Measurements from ENCODE around the gene TSHZ2.

The TSHZ2 gene

DNA sequence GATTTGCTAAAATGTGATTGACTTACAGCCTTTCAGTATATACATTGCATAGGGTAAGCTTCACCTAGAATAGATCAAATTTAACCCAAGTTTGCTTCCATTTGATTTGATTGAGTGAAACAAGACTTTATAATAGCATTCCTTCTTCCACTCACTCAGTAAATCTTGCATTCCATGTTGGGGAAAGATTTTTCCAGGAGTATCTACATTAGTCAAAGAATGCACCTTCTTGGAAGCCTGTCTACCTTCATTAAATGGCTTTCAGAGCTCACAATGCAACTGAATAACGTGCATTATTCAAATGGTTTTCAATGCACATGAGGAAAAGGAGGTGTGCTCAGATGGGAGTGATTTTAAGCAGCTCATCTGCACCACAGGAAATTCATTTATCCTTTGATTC, 38.3 kb upstream of the TSHZ2 start:
- H3K4me3 ChIP-seq (replicated peaks in 1 of 2; ENCODE audit: low read depth in 2 of 2, low read length in 2 of 2) = no peak overlapping the region
- DNase-seq (ENCODE audit: low read depth in 2 of 2) = no peak
- TF ChIP-seq, protein P1, sequence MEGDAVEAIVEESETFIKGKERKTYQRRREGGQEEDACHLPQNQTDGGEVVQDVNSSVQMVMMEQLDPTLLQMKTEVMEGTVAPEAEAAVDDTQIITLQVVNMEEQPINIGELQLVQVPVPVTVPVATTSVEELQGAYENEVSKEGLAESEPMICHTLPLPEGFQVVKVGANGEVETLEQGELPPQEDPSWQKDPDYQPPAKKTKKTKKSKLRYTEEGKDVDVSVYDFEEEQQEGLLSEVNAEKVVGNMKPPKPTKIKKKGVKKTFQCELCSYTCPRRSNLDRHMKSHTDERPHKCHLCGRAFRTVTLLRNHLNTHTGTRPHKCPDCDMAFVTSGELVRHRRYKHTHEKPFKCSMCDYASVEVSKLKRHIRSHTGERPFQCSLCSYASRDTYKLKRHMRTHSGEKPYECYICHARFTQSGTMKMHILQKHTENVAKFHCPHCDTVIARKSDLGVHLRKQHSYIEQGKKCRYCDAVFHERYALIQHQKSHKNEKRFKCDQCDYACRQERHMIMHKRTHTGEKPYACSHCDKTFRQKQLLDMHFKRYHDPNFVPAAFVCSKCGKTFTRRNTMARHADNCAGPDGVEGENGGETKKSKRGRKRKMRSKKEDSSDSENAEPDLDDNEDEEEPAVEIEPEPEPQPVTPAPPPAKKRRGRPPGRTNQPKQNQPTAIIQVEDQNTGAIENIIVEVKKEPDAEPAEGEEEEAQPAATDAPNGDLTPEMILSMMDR (IDR thresholded peaks at IDR 0.05; ENCODE audit: low read depth, low read length) = no peak

DNA sequence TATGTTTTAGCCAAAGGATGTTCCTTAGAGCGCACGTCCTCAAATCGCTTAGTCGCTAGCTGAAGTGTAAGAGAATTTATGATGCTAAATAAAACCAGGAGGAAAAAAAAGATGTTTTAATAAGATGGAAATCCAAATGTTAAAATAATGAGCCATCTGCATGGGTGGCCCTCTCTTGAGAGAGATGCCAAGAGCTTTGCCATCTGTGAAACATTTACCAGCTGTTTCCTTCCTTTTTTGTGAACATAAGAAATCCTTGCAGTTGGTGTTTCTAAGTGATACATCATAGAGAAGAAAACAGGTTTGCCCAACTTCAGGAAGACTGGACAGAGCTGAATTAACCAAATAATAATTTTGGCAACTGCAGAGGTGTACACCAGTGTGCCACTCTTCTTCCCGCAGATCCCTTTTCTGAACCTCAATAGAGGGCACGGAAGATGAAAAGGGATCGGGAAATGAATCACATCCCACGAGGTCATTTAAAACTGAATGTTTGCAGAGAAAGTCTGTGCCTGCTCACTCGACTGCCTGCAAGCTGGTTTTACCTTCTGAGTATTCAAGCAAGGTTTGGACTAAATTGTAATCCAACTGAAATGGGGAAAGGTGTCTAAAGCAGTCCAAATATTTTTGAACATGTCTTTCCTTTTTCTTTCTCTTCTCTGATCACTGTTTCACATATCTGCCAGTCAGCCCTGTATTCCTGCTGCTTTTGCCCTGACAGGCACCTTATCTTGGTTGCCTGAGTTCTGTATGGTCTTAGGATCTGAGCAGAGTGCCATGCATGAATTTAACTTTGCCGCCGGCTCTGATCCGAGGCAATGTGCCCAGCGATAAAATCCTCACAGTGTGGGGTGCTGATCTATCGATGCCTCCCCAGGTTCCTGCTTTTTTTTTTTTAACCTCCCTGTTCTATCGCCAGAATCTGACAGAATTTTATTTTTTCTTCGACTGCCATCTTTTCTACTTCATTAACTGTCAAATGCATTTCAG, 35.5 kb upstream of the TSHZ2 start:
- H3K4me3 ChIP-seq (replicated peaks in 1 of 2; ENCODE audit: low read depth in 2 of 2, low read length in 2 of 2) = no peak overlapping the region
- TF ChIP-seq, protein P1 (IDR thresholded peaks at IDR 0.05; ENCODE audit: low read depth, low read length) = no peak
- DNase-seq (ENCODE audit: low read depth in 2 of 2) = no peak

DNA sequence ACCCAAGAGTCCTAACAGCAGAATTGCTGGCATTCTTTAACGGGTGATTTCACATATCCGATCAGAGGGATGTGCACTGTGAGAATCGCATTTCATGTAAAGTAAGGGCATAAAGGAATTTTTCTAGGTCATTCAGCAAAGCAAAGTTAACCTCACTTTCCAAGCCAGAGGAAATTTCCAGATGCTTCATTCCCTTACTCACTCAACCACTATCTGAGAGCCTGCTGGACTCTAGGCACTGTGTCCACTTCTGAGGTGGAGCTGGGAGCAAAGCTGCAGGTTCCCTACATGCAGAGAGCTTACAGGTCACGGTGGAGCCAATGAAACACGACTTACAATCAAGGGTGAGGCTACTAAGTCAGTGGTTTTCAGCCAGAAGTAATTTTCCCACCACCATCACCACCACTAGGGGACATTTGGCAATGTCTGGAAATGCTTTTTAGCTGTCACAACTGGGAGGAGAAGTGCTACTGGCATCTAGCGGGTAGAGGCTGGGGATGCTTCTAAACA, 34.5 kb upstream of the TSHZ2 start:
- DNase-seq (ENCODE audit: low read depth in 2 of 2) = no peak
- no peak overlapping the region for H3K4me3 ChIP-seq (replicated peaks in 1 of 2; ENCODE audit: low read depth in 2 of 2, low read length in 2 of 2)
- TF ChIP-seq, protein P1 (IDR thresholded peaks at IDR 0.05; ENCODE audit: low read depth, low read length) = no peak

DNA sequence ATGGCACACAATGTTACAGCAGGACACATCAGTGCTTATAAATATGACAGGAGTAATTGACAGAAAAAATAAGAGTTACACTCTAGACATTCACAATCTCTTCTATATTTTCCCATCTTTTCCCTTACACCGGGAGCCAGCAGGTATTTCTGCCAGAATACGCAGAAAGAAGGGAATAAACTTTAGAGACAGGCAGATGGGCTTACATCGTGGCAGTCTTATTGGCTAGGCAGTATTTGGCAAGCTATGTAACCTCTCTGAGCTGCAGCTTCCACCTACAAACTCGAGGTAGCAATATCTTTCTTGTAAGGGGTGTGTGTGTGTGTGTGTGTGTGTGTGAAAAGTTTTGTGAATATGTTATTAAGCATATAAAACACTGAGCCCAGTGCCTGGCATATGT, 33.0 kb upstream of the TSHZ2 start:
- H3K4me3 ChIP-seq (replicated peaks in 1 of 2; ENCODE audit: low read depth in 2 of 2, low read length in 2 of 2) = no peak overlapping the region
- DNase-seq (ENCODE audit: low read depth in 2 of 2) = no peak
- TF ChIP-seq, protein P1 (IDR thresholded peaks at IDR 0.05; ENCODE audit: low read depth, low read length) = no peak

DNA sequence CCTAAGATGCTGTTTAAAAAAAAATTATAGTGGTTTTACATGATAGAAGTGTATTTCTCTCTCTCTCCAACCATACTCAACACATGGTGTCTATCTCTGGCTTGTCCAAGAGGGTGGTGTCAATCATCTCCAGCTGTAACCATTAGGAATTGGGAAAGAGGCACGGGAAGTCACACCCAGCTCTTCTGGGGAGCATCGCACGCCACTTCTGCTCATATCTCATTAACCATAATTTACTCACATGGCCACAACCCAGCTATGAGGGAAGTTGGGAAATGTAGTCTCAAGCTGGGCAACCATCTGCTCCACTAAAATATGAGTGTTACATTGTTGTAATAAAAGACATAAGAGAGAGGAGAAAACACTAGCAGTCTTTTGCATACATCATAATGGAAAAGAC, 30.4 kb upstream of the TSHZ2 start:
- H3K4me3 ChIP-seq (replicated peaks in 1 of 2; ENCODE audit: low read depth in 2 of 2, low read length in 2 of 2) = no peak overlapping the region
- peak in 1 of 2 donors; percentile 25 for DNase-seq (ENCODE audit: low read depth in 2 of 2)
- TF ChIP-seq, protein P1 (IDR thresholded peaks at IDR 0.05; ENCODE audit: low read depth, low read length) = no peak

DNA sequence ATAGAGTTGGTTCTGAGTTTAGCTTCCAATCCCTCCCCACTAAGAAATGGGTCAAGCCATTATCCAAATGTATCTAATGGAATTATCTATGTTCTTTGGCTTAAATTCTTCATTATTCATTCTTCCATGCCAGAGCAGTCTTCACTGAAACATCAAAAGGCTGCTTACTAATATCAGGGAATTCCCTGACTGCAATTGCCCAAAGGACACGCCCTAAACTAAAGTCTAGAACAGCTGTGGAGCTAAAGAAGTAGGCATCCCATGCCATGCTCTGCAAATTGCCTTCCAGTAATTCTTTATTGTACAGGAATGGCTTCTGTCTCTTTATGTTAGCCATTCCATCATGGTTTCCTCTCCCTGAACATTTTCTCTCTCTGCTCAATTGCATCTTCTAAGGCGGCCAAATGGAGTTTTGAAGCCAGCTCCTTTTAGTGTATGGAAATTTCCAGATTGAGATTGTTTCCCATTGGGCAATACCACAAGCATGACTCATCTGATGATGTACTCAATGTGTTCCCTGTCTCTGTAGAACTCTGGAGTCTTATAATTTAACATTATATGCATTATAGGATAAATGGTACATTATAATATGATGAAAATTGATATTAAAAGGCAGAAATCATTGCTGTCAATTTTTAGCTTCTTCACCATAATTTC, 28.8 kb upstream of the TSHZ2 start:
- peak; percentile 28 to 59 for DNase-seq (ENCODE audit: low read depth in 2 of 2)
- no peak overlapping the region for H3K4me3 ChIP-seq (replicated peaks in 1 of 2; ENCODE audit: low read depth in 2 of 2, low read length in 2 of 2)
- TF ChIP-seq, protein P1 (IDR thresholded peaks at IDR 0.05; ENCODE audit: low read depth, low read length) = no peak

Measured in cardiac fibroblast (primary cell).